GM21423 (cell line): ENCODE data around the gene GPRIN3.
A peak's percentile ranks its signal among the peaks of the same experiment; 100 is the strongest.

Experiments
- ATAC-seq: cut with Tn5 transposase; IDR thresholded peaks from one replicate; pipeline ENCODE4 v1.9.1; 2021; ENCODE audit warnings: mild to moderate bottlenecking, moderate library complexity; ENCODE audit not compliant: unreplicated experiment

The GPRIN3 gene

GRCh38 chr4:89307446-89308160 is at the start of gene GPRIN3:
Gene GPRIN3, minus strand, starts transcription at chr4:89307800. Its CDS starts 57,690 bp downstream, at chr4:89250110.
- ATAC-seq: peak; percentile 73

GRCh38 chr4:89357340-89357739 is 49.7 kb upstream of the GPRIN3 start:
- ATAC-seq: no peak

GRCh38 chr4:89356086-89356485 is 48.5 kb upstream of the GPRIN3 start:
- no peak for ATAC-seq

GRCh38 chr4:89353514-89353913 is 45.9 kb upstream of the GPRIN3 start:
- no peak for ATAC-seq

GRCh38 chr4:89352541-89352940 is 44.9 kb upstream of the GPRIN3 start:
- no peak for ATAC-seq

GRCh38 chr4:89351201-89351600 is 43.6 kb upstream of the GPRIN3 start:
- ATAC-seq: no peak

- ATAC-seq: no peak
Measured at GRCh38 chr4:89347363-89348025, 39.9 kb upstream of the GPRIN3 start.

GRCh38 chr4:89344571-89344970 is 37.0 kb upstream of the GPRIN3 start:
- no peak for ATAC-seq

GRCh38 chr4:89338206-89338605 is 30.6 kb upstream of the GPRIN3 start:
- ATAC-seq: no peak

- no peak for ATAC-seq
Measured at GRCh38 chr4:89337681-89338080, 30.1 kb upstream of the GPRIN3 start.

- ATAC-seq: no peak
Measured at GRCh38 chr4:89336818-89337420, 29.3 kb upstream of the GPRIN3 start.

GRCh38 chr4:89334830-89335229 is 27.2 kb upstream of the GPRIN3 start:
- no peak for ATAC-seq

- no peak for ATAC-seq
Measured at GRCh38 chr4:89334311-89334710, 26.7 kb upstream of the GPRIN3 start.

- no peak for ATAC-seq
Measured at GRCh38 chr4:89331686-89332544, 24.3 kb upstream of the GPRIN3 start.

GRCh38 chr4:89331197-89331596 is 23.6 kb upstream of the GPRIN3 start:
- ATAC-seq: no peak

GRCh38 chr4:89329280-89329679 is 21.7 kb upstream of the GPRIN3 start:
- no peak for ATAC-seq

GRCh38 chr4:89324671-89325070 is 17.1 kb upstream of the GPRIN3 start:
- peak; percentile 94 for ATAC-seq

- no peak for ATAC-seq
Measured at GRCh38 chr4:89322671-89323070, 15.1 kb upstream of the GPRIN3 start.

GRCh38 chr4:89319756-89320155 is 12.2 kb upstream of the GPRIN3 start:
- ATAC-seq: no peak

- ATAC-seq: no peak
Measured at GRCh38 chr4:89316931-89317366, 9.3 kb upstream of the GPRIN3 start.

GRCh38 chr4:89316211-89316610 is 8.6 kb upstream of the GPRIN3 start:
- ATAC-seq: no peak
